ENCODE measurements around the gene PVALEF. TPM values are rescaled to one million over a fixed set of nuclear protein-coding genes. Genes with fewer than 3 reads are reported as not detected.

PVALEF gene
- total RNA-seq, 1 donor from 2014 or later: not detected

- no peak overlapping the region for H3K27ac Mint-ChIP-seq (ENCODE audit: unreplicated experiment)
- H3K27me3 Mint-ChIP-seq (ENCODE audit: unreplicated experiment): no peaks in the 10 kb centered on the region
- TF ChIP-seq, protein P1, sequence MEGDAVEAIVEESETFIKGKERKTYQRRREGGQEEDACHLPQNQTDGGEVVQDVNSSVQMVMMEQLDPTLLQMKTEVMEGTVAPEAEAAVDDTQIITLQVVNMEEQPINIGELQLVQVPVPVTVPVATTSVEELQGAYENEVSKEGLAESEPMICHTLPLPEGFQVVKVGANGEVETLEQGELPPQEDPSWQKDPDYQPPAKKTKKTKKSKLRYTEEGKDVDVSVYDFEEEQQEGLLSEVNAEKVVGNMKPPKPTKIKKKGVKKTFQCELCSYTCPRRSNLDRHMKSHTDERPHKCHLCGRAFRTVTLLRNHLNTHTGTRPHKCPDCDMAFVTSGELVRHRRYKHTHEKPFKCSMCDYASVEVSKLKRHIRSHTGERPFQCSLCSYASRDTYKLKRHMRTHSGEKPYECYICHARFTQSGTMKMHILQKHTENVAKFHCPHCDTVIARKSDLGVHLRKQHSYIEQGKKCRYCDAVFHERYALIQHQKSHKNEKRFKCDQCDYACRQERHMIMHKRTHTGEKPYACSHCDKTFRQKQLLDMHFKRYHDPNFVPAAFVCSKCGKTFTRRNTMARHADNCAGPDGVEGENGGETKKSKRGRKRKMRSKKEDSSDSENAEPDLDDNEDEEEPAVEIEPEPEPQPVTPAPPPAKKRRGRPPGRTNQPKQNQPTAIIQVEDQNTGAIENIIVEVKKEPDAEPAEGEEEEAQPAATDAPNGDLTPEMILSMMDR (IDR thresholded peaks at IDR 0.05): no peak
- no peaks in the 10 kb centered on the region for H3K36me3 Mint-ChIP-seq (ENCODE audit: unreplicated experiment)
- no peak for DNase-seq (ENCODE audit: extremely low spot score, unreplicated experiment)
- no peaks in the 10 kb centered on the region for H3K9me3 Mint-ChIP-seq (ENCODE audit: unreplicated experiment)
- H3K4me3 Mint-ChIP-seq (ENCODE audit: unreplicated experiment): no peak overlapping the region
- no peaks in the 10 kb centered on the region for H3K4me1 Mint-ChIP-seq (ENCODE audit: unreplicated experiment)
Observed at GRCh38 chr17:81194941-81195901, 29.9 kb downstream of the PVALEF start.

DNA sequence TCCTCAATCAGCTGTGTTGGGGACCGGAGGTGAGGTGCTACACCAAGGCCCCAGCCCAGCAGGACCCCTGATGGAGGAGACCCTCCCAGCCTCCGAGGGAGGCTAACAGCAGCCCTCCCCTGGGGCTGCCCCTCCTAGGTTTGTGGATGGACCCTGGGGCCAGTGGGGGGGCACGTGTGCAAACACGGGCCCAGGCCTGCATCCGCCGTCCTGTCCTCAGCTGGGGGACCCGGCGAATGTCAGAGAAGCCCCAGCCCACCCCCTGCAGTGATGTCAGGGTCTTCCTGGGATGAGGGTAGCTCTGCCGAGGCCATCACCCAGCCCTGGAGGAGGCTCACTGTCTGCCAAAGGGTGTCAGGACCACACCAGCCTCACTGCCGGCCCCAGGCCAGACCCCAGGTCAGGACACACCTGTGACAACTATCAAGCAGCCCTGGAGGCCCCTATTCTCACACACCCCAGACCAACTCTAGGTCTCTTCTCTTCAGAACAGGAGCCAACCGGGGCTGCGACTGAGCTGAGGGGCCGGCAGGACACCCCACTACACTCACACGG is 30.7 kb downstream of the PVALEF start:
- no peaks in the 10 kb centered on the region for H3K36me3 Mint-ChIP-seq (ENCODE audit: unreplicated experiment)
- no peaks in the 10 kb centered on the region for H3K27me3 Mint-ChIP-seq (ENCODE audit: unreplicated experiment)
- TF ChIP-seq, protein P1 (IDR thresholded peaks at IDR 0.05): no peak

GRCh38 chr17:81196505-81197408 is 31.4 kb downstream of the PVALEF start:
- Mint-ChIP-seq H3K9me3 (ENCODE audit: unreplicated experiment) (no peaks in the 10 kb centered on the region), H3K27me3 (ENCODE audit: unreplicated experiment) (no peaks in the 10 kb centered on the region), H3K4me1 (ENCODE audit: unreplicated experiment) (no peaks in the 10 kb centered on the region), H3K36me3 (ENCODE audit: unreplicated experiment) (no peaks in the 10 kb centered on the region), H3K27ac (ENCODE audit: unreplicated experiment) (no peak overlapping the region), H3K4me3 (ENCODE audit: unreplicated experiment) (no peak overlapping the region)
- no peak for DNase-seq (ENCODE audit: extremely low spot score, unreplicated experiment)
- TF ChIP-seq, protein P1 (IDR thresholded peaks at IDR 0.05): no peak

More for the DNA sequence above, 30.7 kb downstream of the PVALEF start:
- DNase-seq (ENCODE audit: extremely low spot score, unreplicated experiment): no peak
- no peak overlapping the region for H3K27ac Mint-ChIP-seq (ENCODE audit: unreplicated experiment)
- no peaks in the 10 kb centered on the region for H3K9me3 Mint-ChIP-seq (ENCODE audit: unreplicated experiment)
- H3K4me1 Mint-ChIP-seq (ENCODE audit: unreplicated experiment): no peaks in the 10 kb centered on the region
- no peak overlapping the region for H3K4me3 Mint-ChIP-seq (ENCODE audit: unreplicated experiment)

- H3K4me1 Mint-ChIP-seq (ENCODE audit: unreplicated experiment): no peaks in the 10 kb centered on the region
- H3K27me3 Mint-ChIP-seq (ENCODE audit: unreplicated experiment): no peaks in the 10 kb centered on the region
- TF ChIP-seq, protein P1 (IDR thresholded peaks at IDR 0.05): no peak
- no peaks in the 10 kb centered on the region for H3K36me3 Mint-ChIP-seq (ENCODE audit: unreplicated experiment)
- no peak for DNase-seq (ENCODE audit: extremely low spot score, unreplicated experiment)
- H3K9me3 Mint-ChIP-seq (ENCODE audit: unreplicated experiment): no peaks in the 10 kb centered on the region
- H3K27ac Mint-ChIP-seq (ENCODE audit: unreplicated experiment): no peak overlapping the region
- H3K4me3 Mint-ChIP-seq (ENCODE audit: unreplicated experiment): no peak overlapping the region
Observed at GRCh38 chr17:81197409-81197795, 32.1 kb downstream of the PVALEF start.

All from osteocyte (in vitro differentiated cells).